Type B pancreatic cell (in vitro differentiated cells): Measurements from ENCODE around the gene MOB3C. TPM values are rescaled to one million over a fixed set of nuclear protein-coding genes. Genes with fewer than 3 reads are reported as not detected.

Experiments
- DNase-seq: peaks from one replicate; pipeline ENCODE4 v3.0.0; 2021; ENCODE audit warnings: mixed read lengths; ENCODE audit not compliant: unreplicated experiment; ENCODE audit errors: extremely low spot score
- H3K27ac Mint-ChIP-seq: 2 replicates; pipeline ENCODE4 v1.8.0; 2021; ENCODE audit warnings: mild to moderate bottlenecking, mixed read lengths
- H3K27me3 Mint-ChIP-seq: 2 replicates; pipeline ENCODE4 v1.8.0; 2021; ENCODE audit warnings: mixed read lengths
- H3K36me3 Mint-ChIP-seq: 2 replicates; pipeline ENCODE4 v1.8.0; 2021; ENCODE audit warnings: mixed read lengths
- H3K4me1 Mint-ChIP-seq: one replicate; pipeline ENCODE4 v1.8.0; 2021; ENCODE audit warnings: mixed read lengths; ENCODE audit not compliant: unreplicated experiment
- H3K4me3 Mint-ChIP-seq: 2 replicates; pipeline ENCODE4 v1.8.0; 2021; ENCODE audit warnings: mild to moderate bottlenecking, mixed read lengths
- H3K9me3 Mint-ChIP-seq: 2 replicates; pipeline ENCODE4 v1.8.0; 2021; ENCODE audit warnings: mixed read lengths
- total RNA-seq: library from RNA; stranded (reverse); gene quantifications from 2 replicates; pipeline ENCODE4 v1.2.1, GENCODE V29; 2021; ENCODE audit warnings: low replicate concordance
- TF ChIP-seq, protein P1 (sequence below): fragments of 200-600 bp; sonication (generic); conservative IDR thresholded peaks from 2 replicates; pipeline ENCODE4 v1.5.0; 2021; ENCODE audit warnings: antibody characterized with exemption, mild to moderate bottlenecking

Gene MOB3C
- total RNA-seq, 1 donor from 2014 or later = 6.8 TPM

DNA sequence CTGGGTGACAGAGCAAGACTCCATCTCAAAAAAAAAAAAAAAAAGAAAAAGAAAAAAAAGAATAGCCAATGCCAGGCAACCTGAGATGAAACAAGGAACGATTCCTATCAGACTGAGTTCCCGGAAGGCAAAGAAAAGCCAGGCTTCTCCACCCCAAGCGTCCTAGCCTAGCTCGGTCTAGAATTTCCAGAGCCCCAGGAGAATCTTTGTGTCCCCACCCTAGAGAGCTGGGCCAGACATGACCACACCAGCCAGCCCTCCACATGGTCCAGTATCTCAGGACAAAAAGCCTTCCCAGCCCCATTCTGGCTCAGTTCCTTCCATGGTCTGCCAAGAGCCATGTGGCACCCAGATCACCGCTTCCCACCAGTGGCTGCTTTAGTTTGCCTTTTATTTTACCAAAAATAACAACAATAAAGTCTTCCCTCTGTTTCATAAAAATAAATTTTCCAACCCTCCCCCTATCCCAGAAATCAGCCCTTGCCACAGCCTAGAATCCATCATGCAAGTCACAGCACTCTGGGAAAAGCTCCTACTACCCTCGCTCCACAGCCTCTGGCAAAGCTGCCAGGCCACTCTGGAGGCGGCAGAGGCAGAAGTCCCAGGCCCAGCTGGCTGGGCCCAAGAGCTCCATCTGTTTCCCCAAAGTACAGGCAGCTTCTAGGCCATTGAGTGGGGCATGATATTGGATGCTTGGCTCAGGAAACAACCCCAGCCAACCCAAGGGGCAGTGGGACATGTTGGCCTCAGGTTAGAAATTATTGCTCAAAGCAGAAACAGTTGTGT, 9.1 kb downstream of the MOB3C start:
- Mint-ChIP-seq H3K4me3 (no peak overlapping the region), H3K27me3 (no peaks in the 10 kb centered on the region), H3K36me3 (peaks cover 4% of the 10 kb centered on the region)

DNA sequence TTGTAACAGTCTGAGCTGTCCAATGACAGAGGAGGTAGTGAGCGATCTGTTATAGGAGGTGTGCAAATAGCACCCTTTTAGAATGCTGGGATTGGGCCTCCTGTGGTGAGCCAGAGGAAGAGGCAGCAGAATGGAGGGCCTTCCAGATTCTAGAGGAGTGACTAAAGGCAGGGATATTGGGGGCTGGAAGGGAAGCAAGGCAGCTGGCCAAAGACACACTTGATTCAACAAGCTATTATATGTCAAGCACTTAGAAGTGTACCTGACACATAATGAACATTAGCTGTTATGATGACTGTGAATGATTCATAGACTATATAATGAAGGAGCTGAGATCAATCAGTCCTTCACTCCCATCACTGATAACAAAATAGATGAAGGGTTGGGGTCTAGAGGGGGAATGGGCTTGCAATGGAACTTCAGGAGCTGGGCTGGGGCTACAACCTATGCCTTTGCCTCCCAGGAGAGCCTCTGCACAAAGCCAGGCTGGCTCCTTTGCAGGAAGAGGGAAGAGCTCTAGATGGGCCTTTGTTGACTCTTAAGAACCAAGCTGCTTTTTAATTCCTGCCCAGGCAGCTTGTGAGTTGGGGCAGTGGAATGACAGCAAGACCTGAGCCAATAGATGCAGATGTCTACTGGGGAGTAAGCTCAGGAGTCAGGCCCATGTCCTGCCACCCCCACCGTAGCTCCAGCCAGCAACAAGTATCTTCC, 10.2 kb downstream of the MOB3C start:
- Mint-ChIP-seq H3K9me3 (no peaks in the 10 kb centered on the region), H3K27me3 (no peaks in the 10 kb centered on the region), H3K4me3 (peak overlapping the region; percentile 51), H3K36me3 (peaks cover 4% of the 10 kb centered on the region), H3K27ac (no peak overlapping the region), H3K4me1 (peaks cover 19% of the 10 kb centered on the region)
- DNase-seq = no peak
- TF ChIP-seq, protein P1, sequence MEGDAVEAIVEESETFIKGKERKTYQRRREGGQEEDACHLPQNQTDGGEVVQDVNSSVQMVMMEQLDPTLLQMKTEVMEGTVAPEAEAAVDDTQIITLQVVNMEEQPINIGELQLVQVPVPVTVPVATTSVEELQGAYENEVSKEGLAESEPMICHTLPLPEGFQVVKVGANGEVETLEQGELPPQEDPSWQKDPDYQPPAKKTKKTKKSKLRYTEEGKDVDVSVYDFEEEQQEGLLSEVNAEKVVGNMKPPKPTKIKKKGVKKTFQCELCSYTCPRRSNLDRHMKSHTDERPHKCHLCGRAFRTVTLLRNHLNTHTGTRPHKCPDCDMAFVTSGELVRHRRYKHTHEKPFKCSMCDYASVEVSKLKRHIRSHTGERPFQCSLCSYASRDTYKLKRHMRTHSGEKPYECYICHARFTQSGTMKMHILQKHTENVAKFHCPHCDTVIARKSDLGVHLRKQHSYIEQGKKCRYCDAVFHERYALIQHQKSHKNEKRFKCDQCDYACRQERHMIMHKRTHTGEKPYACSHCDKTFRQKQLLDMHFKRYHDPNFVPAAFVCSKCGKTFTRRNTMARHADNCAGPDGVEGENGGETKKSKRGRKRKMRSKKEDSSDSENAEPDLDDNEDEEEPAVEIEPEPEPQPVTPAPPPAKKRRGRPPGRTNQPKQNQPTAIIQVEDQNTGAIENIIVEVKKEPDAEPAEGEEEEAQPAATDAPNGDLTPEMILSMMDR = no peak

More for the DNA sequence above, 9.1 kb downstream of the MOB3C start:
- TF ChIP-seq, protein P1 = no peak
- H3K27ac Mint-ChIP-seq = no peak overlapping the region
- no peaks in the 10 kb centered on the region for H3K9me3 Mint-ChIP-seq
- DNase-seq = no peak
- peaks cover 13% of the 10 kb centered on the region for H3K4me1 Mint-ChIP-seq

DNA sequence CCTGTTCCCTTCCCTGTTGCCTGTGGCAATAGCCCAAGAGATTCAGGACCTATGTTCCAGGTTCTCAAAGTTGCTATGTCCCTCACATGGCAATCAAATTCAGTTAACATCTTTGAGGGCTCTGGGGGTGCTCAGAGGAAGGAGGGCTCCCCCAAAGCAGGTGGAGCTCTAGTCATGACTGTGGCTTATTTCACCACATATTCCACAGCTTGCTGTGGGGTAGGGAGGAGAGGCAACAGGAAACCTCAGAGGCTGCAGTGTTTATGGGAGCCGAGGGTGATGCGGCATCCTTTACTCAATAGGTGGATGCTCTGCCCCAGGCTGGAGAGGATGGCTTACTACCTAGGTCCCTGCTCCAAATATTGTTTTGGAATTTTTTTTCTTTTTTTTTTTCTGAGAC, 11.4 kb downstream of the MOB3C start:
- peak overlapping the region; percentile 93 for H3K4me3 Mint-ChIP-seq
- H3K4me1 Mint-ChIP-seq = peaks cover 25% of the 10 kb centered on the region
- H3K9me3 Mint-ChIP-seq = no peaks in the 10 kb centered on the region
- TF ChIP-seq, protein P1 = no peak
- no peak overlapping the region for H3K27ac Mint-ChIP-seq
- no peak for DNase-seq
- peaks cover 4% of the 10 kb centered on the region for H3K36me3 Mint-ChIP-seq
- no peaks in the 10 kb centered on the region for H3K27me3 Mint-ChIP-seq

DNA sequence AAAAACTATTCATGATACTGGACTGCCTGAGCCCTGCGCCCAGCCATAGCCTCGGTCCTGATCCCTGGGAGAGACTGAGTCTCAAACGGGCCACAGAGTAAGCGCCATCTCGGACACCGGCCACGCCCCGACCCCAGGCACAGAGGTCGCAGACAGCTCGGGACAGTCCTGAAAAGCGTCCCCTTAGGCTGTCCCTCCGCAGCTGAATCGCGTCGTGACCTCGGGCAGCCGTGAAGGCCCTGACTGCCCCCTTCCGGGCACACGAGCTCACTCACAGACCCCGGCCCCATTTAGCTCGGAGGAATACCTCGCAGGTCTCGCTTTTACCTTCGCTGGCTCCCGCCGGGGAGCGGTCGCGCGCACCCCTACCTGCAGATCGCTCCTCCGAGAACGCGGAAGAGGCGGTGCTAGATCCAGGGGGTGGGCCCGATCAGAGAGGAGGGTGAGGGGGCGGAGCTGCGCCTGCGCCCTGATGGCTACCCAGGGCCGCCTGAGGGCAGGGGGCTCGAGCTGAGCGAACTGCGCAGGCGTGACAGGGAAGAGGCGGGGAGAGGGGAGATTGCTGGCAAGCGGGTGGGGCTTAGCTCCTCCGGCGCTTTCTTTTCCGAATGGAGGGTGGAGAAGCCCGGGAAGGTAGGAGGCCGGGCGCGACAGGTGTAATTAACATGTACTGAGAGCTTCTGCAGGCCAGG, 12.6 kb downstream of the MOB3C start, which contains the start of gene MKNK1:
MKNK1 (minus strand) TSS at position 411 of the 692 bp plus-strand sequence. CDS start 20,941 bp downstream, outside the sequence.
- Mint-ChIP-seq H3K4me3 (peak within 1 kb of the TSS; percentile 93), H3K27ac (peak within 1 kb of the TSS; percentile 90), H3K36me3 (no peaks in the 10 kb centered on the region), H3K27me3 (no peaks in the 10 kb centered on the region), H3K9me3 (no peaks in the 10 kb centered on the region), H3K4me1 (peaks cover 25% of the 10 kb centered on the region)
- peak; percentile 99 for DNase-seq
- TF ChIP-seq, protein P1 = peak; percentile 60

DNA sequence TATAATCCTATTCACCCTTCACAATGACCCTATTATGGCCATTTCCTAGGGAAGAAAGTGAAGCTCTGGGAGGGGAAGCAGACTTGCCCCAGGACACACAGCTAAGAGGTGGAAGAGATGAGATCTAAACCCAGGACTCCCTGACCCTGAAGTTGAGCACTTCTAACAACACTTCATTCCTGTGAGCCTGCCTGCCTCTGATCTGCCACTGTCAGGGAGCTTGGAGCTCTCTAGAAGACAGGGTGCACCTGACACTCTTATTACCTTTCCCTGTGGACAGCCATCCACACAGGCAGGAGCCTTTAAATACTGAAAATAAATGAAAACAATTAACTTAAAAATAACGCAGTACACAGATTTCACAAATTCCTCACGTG, 13.1 kb downstream of the MOB3C start:
- DNase-seq = no peak
- peaks cover 25% of the 10 kb centered on the region for H3K4me1 Mint-ChIP-seq
- TF ChIP-seq, protein P1 = no peak
- H3K27ac Mint-ChIP-seq = peak overlapping the region; percentile 90
- H3K4me3 Mint-ChIP-seq = peak overlapping the region; percentile 93
- no peaks in the 10 kb centered on the region for H3K36me3 Mint-ChIP-seq
- H3K27me3 Mint-ChIP-seq = no peaks in the 10 kb centered on the region
- no peaks in the 10 kb centered on the region for H3K9me3 Mint-ChIP-seq
